HG03175 (cell line): ENCODE results near the gene DRAP1.
"Not testable (repeated sequence)": the region's sequence is repeated elsewhere in the genome, so short reads cannot be mapped to it uniquely, and the experiment has no call there.

ENCODE experiments used
- ATAC-seq: cut with Tn5 transposase; IDR thresholded peaks from one replicate; pipeline ENCODE4 v1.9.1; 2021; ENCODE audit warnings: mild to moderate bottlenecking, moderate library complexity; ENCODE audit not compliant: unreplicated experiment

The DRAP1 gene

DNA sequence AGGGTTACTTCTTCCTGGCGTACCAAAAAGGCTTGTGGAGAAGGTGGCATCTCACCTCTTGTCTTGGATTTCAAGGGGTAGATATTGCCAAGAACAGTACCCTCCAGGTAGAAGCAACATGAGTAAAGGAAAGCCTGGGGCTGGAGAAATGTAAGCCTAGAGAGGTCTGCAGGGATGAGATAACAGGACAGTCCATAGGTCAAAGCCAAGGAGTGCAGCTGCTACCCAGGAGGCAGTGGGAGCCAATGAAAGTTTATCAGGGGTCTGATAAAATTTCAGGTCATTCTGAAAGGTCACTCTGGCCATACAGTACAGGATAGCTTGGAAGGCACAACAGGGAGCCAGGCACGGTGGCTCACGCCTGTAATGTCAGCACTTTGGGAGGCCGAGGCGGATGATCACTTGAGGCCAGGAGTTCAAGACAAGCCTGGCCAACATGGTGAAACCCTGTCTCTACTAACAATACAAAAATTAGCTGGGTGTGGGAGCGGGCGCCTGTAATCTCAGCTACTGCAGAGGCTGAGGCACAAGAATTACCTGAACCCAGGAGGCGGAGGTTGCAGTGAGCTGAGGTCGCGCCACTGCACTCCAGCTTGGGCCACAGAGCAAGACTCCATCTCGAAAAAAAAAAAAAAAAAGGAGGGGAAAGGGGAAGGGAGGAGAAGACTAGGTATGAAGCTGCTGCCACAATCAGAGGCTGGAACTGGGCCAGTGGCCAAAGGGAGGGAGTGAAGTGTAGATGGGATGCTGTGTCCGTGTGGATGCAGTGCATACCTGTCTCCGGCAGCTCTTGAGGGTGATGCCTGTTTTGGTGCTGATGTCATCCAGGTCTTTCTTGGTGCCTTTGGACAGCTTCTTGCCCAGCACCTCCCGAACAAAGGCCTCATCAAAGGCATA, 32.2 kb upstream of the DRAP1 start:
- ATAC-seq: no peak

DNA sequence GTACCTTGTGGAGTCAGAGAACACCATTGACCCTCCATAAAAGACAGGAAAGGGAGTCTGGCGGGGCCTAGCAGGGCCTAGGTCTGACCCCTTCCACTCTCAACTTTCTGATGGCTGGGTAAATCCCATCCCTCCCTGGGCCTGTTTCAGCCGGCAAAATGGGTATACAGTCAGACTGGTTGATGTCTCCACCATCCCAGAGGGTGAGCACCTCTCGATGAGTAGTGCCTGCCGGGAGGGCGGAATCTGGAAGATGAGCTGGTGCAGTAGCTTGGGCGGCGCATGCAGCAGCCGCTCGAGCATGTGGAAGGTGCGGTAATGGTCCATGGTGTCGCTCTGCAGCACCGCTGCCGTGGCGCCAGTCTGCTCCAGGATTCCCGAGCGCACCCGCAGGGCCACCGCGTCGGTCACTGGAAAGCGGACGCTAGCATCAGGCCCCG, 31.5 kb upstream of the DRAP1 start:
- no peak for ATAC-seq

DNA sequence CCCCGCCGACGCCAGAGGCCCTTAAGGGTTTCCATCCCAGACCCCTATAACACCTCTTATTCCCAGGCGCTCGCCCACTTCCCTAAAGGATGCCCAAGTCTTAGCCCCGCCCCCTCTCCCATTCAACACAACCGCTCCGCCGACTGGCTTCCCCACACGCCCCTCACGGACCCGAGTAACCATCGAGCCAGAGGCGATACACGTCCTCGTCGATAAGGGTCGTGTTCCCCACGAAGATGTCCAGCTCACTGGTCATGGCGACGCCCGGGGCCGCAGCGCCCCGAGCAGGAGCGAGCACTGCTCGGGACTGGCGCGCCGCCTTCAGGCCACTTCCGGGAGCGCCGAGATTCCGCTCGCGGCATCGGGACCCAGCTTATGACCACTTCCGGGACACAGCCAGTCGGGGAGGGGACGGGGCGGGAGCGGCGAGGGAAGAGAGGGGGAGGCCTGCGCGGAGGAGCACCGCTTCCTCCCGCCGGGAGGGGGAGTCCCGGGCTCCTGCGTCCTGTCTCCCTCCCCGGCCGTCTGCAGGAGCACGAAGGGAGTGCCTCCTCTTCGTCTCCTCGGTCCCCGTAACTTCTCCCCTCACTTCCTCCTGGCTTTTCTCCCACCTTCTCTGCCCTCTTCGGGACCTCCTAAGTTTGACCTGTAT, 30.9 kb upstream of the DRAP1 start, which contains the start of gene FIBP:
Gene FIBP, minus strand, starts transcription at position 309 of the 652 bp plus-strand sequence. Its CDS starts 53 bp downstream, at position 256.
- ATAC-seq: peak; percentile 50

DNA sequence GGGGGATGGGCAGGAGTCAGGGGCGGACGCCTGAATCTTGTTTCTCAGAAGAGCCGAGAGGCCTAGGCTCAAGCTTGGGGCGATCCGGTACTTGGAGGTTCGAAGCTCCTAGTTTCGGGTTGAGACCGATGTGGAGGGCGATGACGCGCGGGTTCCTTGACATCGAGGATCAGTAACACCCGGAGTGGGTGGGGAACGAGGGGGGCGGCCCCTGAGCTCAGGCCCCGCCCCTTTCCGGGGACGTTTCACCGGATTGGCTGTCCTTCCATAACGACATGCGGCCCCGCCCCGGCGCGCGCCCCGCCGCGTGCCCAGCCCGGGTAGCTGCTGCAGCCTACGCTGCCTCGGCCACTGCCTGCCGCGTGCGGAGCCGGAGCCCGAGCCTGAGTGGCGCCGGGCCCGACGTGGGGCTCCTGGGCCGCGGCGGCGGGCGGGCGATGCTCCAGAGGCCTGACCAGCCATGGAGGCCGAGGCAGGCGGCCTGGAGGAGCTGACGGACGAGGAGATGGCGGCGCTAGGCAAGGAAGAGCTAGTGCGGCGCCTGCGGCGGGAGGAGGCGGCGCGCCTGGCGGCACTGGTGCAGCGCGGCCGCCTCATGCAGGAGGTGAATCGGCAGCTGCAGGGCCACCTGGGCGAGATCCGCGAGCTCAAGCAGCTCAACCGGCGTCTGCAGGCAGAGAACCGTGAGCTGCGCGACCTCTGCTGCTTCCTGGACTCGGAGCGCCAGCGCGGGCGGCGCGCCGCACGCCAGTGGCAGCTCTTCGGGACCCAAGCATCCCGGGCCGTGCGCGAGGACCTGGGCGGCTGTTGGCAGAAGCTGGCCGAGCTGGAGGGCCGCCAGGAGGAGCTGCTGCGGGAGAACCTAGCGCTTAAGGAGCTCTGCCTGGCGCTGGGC, 28.7 kb upstream of the DRAP1 start, which contains the start of gene CCDC85B:
Gene CCDC85B, plus strand, starts transcription at position 350 of the 895 bp plus-strand sequence. Its CDS starts 111 bp downstream, at position 461.
- peak; percentile 53 for ATAC-seq

DNA sequence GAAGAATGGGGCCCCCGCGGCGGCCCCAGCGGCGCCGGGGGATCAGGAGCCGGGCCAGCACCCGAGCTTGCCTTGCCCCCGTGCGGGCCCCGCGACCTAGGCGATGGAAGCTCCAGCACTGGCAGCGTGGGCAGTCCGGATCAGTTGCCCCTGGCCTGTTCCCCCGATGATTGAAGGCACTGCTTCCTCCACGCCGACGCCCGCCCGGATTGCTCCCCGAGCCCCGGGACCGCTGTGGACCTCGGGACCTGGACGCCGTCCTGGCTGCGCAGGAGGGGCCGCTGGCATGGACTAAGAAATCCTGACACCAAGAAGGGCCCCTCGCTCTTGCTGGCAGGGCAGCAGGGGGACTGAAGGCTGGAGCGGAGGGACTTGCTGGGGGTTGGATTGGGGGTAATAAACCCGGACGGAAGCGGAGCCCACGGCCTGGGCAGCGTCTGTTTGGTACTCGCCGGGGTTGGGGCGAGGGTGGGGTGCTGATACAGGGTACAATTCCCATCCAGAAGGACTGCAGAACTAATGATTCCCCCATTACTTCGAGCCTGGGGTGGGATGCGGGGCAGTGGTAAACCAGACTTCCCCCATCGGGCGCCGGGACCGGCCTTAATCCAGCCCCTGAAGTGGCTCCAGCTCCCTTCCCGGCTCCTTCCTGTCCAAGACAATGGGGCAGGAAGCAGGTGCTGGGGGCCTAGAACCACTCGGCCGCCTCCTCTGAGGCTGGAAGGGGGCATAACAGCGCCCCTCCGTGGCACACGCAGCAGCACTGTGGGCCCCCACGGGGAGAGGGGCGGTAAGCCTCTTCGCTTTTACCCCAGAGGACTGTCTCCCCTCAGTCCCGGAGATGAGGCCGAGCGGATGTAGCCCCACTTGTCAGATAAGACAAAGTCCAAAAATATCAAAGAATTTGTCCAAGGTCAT, 27.7 kb upstream of the DRAP1 start:
- ATAC-seq: no peak

DNA sequence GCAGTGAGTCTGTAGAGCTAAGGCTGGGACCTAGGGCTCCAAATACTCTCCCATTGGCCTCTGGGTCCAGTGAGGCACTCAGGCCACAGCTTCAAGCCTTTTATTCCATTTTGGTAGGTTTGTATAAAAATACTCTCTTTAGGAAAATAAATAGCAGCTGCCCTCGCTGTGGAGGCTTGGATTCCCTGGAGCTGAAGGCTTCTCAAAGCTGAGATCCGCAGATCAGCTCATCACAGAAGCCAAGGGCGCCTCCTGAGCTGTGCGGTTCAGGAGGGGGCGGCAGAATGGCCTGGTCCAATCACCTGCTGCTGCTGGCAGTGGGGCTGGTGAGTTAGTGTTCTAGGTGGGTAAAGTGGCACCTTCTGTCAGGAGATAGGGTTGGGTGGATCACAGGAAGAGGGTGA, 27.1 kb upstream of the DRAP1 start:
- ATAC-seq: not testable (repeated sequence)

DNA sequence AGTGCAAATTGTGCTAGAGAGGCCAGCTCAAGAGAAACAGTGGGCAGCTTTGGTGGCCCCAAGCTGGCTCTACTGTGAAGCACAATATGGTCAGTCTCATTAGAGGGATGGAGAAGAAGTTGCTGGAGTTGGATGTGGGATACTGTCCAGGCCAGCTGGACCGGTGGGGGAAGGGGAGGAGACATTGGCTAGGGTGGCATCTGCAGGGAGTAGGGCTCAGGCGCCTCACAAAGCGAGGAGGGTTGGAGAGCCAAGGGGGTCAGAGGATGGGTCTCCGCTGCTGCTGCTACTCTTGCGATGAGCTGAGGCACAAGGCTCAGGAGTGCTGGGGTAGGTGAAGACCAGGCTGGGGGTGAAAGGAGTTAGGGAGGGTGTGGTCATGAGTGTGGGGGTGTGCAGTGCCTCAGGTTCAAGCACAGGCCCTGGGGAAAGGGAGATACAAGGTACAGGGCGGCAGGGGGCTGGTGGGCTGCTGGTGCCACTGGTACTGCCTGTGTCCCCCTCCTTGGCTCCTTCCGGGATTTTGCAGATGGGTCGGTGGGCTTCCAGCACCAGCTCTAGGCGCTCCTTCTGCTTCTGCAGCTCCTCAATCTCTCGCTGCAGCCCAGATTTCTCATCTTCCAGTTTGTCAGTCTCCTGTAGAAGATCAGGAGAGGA, 26.4 kb upstream of the DRAP1 start:
- ATAC-seq: no peak

DNA sequence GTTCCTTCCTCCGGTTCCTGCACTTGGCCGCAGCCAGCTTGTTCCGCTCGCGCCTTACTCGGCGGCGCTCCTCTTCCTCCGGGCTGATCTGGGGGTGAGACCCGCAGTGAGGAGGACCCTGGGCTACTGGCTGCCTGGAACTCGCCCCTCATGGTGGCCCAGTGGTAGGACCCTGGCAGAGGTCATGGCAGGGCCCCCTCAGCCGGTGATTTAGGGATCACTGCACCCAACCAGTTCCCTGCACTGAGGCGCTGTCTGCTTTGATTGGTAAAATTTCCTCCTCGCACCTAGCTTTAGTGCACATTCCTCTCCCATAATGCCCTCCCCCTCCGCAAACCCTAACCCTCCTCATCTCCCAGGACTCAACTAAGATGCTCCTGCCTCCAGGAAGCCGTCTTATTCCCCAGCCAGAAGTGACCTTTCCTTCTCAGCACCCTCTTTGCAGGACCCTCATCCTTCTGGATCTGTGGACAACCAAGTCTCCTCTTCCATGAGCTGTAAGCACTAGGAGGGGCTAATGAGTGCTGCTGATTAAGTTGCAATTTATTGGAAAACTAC, 25.1 kb upstream of the DRAP1 start:
- no peak for ATAC-seq

DNA sequence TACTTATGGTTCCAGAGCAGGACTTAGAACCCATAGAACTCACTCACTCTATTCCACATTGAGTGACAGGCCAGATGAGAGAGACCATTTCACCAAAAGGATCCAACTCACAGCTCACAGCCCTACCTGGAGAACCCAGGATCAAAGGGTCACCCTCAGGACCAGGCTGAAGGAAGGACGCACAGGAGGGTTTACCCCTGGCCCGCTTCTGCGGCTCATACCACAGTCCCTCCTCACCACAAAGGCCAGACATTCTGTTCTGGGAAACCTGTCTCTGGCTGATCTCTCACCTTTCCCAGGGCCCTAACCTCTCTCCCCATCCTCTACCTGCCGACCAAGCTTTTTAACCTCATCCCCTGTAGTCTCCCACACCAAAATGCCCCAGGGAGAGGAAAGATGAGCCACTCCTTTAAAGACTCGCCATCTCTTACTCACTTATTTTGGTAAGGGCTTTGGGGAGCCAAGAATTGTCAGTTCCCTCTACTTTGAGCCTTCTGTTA, 23.7 kb upstream of the DRAP1 start:
- ATAC-seq: no peak

DNA sequence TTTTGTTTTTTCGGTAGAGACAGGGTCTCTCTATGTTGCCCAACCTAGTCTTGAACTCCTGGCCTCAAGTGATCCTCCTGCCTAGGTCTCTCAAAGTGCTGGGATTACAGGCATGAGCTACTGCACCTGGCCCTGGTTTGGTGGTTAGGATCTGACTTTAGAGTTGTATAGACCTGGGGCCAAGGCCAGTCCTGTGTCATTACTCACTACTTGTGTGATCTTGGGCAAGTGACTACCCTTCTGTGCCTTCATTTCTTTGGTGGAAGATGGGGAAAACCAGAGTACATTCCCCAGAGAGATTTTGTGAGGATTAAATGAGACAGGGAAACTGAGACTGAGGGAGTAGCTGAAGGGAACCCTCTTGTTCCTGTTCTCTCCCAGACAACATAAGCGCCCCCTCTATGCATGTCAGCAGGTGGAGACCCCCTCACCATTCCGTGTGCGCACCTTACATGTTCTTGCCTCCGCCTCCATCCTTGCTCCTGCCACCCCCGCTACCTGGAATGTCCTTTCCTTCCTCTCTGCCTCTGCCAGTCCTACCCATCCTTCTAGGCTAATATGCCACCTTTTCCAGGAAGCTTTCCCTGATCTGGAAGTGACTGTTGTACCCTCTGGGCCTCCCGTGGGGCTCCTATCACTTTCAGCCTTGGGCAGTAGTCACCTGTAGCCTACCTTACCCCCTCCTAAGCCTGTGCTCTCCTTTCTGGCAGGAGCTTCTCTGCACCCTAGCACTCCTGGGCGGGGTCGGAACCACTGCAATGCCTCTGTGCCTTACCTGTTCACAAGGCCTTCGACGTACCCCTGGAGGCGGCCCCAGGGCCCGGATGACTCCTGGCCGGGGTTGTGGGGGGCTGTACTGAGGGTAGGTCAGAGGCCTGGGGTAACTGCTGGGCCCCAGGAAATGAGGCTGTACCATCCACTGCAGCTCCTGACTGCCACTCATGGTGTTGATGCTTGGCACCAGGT, 22.9 kb upstream of the DRAP1 start:
- ATAC-seq: no peak

DNA sequence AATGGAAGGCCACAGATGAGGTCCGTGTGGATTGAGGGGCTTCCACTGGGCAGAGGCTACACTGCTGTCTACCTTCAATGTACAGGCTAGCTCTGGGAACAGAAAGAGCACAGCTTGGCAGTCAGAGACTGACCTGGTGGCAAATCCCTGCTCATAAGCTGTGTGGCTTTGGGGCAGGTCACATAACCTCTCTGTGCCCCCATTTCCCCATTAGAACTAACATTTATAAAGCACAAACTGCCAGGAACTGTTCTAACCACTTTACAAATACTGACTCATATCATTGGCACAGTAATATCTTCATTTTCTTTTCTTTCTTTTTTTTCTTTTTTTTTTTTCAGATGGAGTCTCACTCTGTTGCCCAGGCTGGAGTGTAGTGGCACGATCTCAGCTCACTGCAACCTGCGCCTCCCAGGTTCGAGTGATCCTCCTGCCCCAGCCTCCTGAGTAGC, 22.2 kb upstream of the DRAP1 start:
- no peak for ATAC-seq

DNA sequence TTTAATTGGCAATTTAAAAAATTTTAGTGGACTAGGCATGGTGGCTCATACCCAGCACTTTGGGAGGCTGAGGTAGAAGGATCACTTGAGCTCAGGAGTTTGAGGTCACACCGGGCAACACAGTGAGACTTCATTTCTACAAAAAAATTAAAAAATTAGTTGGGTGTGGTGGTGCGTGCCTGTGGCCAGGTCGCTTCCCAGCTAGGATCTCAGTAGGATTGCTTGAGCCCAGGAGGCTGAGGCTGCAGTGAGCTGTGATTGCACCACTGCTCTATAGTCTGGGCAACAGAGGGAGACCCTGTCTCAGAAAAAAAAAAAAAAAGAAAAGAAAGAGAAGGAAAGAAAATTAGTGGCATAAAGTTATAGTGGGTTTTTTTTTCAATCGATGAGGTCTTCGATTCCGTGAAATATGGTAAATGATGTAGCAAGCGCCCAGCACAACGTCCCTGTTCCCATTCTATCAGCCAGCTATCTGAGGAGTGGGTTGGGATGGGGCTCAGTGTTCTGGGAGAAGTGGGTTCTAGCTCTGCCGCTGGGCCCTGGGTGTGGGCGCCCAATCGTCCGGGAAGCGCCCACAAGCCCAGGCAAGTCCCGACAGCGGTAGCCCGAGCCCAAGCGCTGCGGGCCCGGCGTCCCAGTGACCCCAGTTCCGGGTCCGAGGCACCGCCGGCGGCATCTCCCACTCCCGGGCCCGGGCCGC, 20.4 kb upstream of the DRAP1 start:
- ATAC-seq: no peak

DNA sequence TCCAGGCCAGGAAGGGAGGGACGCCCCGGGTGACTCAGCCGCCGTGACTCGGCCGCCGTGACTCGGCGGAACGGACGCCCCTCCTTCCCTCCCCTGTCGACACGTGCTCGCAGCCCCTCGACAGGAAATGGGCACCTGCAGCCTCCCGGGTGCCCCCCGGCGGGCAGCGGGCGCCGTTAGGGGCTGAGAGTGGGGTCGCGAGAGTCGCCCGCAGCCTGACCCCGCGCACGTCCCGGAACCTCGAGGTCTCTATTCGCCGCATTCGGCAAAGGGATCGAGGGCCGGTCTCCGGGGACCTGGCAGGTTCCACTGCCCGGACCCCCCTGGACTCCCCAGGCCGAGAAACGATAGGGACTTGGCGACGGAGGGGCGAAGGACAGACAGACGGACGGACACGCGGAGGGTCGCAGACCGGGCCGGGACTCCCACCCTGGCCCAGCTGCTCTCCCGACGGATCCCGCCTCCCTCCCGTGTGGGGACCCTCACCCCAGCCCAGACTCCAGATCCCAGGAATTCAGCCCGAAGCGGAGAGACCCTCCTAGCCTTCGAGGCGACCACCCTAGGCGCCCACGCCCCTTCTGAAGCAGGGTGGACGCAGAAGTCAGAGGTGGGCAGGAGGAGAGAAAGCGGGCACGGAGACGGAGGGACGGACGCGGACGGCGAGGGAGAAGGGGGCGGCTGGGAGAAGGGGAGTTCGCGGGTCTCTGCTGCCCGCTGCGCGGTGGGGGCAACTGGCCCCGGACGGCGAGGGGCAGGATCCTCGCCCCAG, 19.7 kb upstream of the DRAP1 start:
- ATAC-seq: no peak

DNA sequence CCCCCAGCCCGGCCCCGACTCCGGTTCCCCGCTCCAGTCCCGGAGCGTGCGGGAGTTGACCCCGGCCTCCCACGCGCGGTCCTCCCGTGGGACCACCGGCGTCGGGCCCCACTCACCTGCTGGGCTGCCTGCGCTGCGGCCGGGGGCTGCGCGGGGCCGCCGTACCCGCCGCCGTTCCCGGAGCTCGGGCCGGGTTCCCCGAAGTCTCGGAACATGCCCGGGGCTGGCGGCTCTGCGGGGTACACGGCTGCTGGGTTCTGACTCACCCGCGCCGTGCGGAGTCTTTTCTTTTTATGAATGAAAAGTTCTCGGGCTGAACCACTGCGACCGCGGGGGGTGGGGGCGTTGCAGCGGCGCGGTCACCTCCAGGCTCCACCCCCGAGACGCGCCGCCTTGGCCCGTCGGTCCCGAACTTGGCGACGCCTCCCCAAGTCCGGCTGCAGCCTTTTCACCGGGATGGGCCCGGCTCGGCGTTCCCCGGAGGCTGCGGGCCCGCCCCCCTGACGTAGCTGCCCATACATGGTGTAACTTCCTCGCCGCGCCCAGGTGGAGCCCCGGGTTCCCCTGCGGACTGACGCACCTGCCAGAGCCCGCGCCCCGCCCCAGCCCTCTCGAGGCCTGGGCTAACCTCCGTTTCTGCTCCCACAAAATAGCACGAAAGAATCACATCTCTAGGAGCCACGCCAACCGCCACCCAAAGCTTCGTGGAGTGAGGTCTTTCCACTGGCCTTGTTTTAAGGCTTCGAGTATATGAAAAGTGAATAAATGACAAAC, 18.9 kb upstream of the DRAP1 start, which contains the start of gene FOSL1:
Gene FOSL1, minus strand, starts transcription at position 264 of the 774 bp plus-strand sequence. Its CDS starts 49 bp downstream, at position 215.
- peak; percentile 78 for ATAC-seq

DNA sequence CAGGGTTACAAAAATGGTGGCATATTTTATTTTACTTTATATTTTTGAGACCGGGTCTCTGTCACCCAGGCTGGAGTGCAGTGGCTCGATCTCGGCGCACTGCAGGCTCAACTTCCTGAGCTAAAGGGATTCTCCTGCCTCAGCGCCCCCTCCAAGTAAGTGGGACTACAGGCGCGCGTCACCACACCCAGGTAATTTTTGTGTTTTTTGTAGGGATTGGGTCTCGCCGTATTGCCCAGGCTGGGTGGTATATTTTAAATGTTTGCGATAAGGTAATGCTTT, 18.4 kb upstream of the DRAP1 start:
- ATAC-seq: no peak

DNA sequence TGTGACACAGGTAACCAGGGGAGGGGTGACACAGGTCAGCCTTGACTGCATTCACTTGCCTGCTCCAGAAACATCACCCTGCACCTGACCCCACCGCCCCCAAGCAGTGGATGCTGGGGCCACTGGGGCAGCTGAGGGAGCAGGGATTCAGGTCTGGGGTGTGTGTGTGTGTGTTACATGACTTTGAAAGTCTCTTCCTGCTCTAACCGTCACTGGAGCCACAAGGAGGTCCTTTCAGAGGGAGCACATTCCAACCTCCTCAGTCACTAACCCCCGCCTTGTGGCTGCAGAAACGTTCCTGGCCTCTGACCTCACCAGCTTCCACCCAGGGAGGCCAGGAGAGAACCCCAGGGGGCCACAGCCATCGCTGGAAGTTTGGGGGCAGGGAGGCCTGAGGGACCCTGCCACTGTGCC, 16.2 kb upstream of the DRAP1 start:
- no peak for ATAC-seq
